Fibroblast of skin of left quadriceps (primary cell): Measurements from ENCODE around the gene CLDN22.

Experiments used
- DNase-seq, 2 experiments: peaks; one replicate each; pipeline ENCODE4 v3.0.0-alpha.2; 2013; ENCODE audit warnings: low read depth in 2 of 2

CLDN22 gene

DNA sequence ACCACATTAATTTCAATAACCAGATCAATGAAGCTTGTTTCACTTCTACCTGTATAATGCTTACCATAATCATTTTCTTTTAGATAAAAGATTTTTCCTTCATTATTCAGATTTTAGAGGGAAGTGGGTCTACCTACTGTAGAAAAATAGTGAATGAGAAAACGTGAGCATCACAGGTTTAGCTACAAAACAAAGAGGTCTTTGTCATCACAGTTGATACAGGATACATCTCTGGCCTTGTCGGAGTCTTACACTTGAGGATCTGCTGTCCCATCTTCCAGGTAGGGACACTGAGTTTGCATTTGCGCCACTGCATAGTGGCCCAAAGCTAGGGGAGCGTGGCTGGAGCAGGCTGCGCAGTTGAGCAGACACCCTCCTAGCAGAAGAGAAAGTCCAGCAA, 1.4 kb upstream of the CLDN22 start:
- no peak for DNase-seq

GRCh38 chr4:183321079-183321478, 1.0 kb upstream of the CLDN22 start:
- DNase-seq, result no peak

GRCh38 chr4:183318656-183319055, 1.4 kb downstream of the CLDN22 start:
- DNase-seq, result no peak

DNA sequence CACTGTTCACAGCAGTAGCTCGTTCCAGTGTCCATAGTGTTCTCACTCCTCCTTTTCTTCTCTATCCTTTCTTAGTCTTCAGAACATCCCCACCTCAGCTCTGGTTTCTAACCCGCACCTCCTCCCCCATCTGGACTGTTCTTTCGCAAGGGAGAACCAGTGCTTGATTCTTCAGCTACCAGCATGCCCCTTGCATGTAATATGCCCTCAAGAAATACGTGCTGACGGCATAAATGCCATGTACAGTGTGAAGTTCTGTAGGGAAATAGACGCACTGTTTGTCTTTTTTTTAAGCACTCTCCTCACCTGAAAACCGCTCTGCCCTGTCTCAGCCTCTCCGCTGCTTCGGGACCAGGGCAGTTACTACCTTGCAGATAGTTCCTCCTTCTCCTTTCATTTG, 5.3 kb downstream of the CLDN22 start:
- DNase-seq, result no peak

DNA sequence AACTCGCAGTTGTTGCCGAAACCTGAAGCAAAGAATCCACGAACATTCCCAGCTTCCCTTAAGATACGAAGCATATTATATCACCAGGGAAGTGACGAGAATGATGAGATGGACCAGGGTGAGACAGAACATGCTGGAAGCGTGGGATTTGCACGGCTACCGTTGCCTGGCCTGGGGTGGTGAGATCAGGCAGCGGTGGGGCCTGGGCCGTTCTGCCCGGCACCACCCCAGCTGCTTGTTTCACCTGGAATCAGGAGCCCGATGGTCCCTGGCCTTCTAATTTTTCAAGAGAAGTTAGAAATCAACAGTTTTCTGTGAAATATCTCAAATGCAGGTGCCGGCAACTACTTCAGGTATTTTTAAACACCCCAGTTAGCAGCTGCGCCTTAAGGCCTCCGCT, 5.7 kb downstream of the CLDN22 start:
- DNase-seq, result no peak

- DNase-seq, result no peak
These were observed 7.2 kb downstream of the CLDN22 start for GRCh38 chr4:183312841-183313240.

GRCh38 chr4:183306811-183307210, 13.3 kb downstream of the CLDN22 start:
- DNase-seq, result no peak

DNA sequence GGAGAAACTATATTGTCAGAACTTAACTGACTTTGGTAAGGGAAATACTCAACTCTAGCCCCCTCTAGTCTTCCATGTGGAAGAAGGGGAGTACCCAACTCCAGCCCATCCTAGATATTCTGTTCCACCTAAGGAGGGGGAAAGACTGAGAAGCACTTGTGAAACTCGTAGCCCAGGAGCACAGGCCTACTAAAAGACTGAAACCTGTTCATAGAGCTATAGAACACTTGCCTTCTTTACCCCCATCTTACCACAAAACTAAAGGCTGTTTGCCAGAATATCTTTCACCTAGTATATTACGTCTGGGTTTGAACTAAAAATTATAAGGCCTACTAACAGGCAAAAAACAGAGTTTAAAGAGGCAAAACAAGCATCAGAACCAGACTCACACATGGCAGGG, 15.5 kb downstream of the CLDN22 start:
- no peak for DNase-seq

DNA sequence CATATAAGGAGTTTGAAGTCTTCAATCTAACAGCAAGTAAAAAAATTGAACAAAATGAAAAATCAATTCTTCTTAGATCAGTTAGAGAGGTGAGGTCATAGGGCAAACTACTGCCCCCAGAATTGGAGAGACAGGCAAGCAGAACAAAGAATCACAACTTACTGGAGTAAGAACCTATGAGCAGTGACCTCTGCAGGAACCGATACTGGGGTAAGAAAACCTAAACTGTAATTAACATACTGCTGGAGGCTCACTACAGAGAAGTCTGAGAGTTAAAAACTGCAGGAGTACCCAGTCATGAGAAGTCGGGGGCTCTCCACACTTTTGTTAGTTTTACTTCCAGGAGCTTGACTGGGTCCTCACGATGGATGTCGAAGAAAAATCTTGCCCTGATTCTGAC, 16.0 kb downstream of the CLDN22 start:
- no peak for DNase-seq

DNA sequence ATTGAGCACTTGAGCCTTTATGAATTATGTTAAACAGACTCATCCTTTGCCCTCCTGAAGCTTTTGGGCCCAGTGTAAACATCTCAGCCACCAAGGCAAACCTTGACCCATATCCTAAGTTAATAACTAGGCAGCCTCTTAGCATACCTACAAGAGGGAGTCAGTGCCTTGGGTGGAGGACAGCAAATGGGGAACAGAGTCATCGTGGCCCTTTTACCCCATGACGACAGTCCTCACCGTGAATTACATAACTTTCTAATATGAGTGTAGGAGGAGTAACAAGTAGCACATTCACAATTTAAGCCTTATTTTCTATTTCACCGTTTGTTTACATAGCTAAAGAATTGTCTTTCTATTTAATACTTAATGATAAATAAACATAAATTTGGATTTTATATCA, 16.8 kb downstream of the CLDN22 start:
- no peak for DNase-seq

GRCh38 chr4:183300655-183301054, 19.4 kb downstream of the CLDN22 start:
- no peak for DNase-seq

- peak in 1 of 2 experiments; percentile 7 for DNase-seq
These were observed 20.0 kb downstream of the CLDN22 start for GRCh38 chr4:183300070-183300469.

- DNase-seq, result no peak
These were observed 20.6 kb downstream of the CLDN22 start for GRCh38 chr4:183299464-183299863.

DNA sequence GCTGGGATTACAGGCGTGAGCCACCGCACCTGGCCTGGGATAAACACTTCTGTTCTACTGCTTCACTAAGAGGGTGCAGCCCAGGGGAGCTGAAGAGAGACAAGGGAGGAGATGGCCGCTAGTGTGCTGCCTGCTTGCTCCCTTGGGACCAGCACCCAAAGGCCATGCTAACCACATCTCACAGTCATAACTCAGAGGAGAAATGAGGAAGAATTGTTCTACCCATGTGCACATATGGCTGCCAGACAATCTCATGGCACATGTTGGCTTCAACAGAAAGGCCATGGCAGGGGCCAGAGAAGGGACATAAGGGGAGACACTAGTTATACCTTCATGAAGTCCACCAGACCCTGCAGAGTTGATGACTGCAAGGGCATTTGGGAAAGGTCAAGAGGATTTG, 22.4 kb downstream of the CLDN22 start:
- no peak for DNase-seq

GRCh38 chr4:183295711-183296110, 24.4 kb downstream of the CLDN22 start:
- DNase-seq, result no peak

- no peak for DNase-seq
These were observed 29.0 kb downstream of the CLDN22 start for GRCh38 chr4:183291070-183291469.

DNA sequence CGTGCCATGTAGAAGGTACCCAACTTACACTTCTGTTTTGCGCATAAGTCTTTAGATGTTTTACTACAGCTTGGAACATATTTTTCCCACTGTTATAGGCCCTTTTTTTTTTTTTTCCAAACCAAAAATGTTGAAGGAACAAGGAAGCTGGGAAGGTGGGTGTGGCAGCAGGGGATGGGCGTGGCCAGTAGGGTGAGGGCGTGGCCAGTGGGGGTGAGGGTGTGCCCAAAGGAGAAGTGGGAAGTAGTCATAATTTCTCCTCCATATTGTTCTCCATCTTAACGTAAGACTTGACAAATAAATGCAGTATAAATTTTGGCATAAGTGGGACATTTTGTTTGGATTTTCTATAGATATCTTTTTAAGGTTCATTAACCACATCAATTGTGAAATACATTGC, 30.4 kb downstream of the CLDN22 start:
- no peak for DNase-seq

- DNase-seq, result no peak
These were observed 31.1 kb downstream of the CLDN22 start for GRCh38 chr4:183288955-183289354.

DNA sequence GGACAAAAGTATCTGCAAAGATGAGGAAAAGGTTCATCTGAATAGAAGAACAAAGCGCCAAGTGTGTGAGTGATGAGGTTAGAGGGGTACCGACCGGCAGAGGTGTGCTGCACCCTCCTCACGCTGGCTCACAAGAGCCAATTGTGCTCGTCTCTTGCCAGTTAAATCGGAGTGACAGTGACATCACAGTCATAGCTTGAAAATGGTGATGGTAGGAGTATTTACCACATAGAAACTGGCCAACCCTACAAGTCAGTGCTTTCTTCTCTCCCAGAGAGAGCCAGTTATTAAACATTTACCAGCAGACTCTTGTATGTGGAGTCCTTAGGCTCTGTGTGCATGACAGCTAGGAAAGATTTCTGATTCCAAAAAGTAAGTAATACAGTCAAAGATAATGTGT, 32.4 kb downstream of the CLDN22 start:
- DNase-seq, result no peak

GRCh38 chr4:183287309-183287659, 32.8 kb downstream of the CLDN22 start:
- DNase-seq, result no peak

DNA sequence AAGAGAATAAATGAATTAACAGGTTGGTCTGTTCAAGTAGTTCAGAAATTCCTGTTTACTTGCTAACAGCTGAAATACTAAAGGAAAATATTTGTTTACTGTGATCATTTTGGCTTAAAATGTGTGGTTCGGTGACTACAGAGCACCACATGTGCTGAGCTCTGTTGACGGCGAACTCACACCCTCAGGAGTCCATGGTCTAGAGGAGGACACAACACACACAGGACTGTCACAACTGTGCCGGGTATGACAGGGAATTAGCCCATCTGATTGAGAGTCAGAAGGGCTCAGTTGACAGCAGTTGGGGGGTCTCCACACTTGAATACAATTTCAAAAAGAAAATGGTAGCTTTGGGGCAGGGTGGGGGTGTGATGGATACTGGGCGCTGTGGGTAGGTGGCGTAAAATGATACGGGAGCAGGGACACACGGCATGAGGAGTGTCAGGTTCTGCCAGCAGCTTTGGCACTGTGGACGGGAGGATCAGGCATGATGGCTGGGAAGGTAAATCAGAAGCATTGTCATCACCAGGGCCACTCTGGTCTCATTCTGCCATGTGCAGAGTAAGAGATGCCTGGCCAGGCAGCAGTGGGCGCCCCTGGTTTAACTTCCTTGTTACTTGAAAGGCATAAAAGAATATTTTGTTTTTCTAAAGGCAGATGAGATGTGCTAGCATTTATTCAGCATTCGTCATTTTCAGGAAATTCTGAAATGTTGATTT, 33.3 kb downstream of the CLDN22 start:
- no peak for DNase-seq

- DNase-seq, result no peak
These were observed 34.2 kb downstream of the CLDN22 start for GRCh38 chr4:183285886-183286285.

- DNase-seq, result peak; percentile 87 to 88
These were observed 35.1 kb downstream of the CLDN22 start for GRCh38 chr4:183284965-183285364.

GRCh38 chr4:183284258-183284785, 35.8 kb downstream of the CLDN22 start:
- no peak for DNase-seq
